GM18861 (cell line): ENCODE results near the gene BBS4.
A peak's percentile ranks its signal among the peaks of the same experiment; 100 is the strongest.
"Not testable (repeated sequence)": the region's sequence is repeated elsewhere in the genome, so short reads cannot be mapped to it uniquely, and the experiment has no call there.

Source experiments
- ATAC-seq: cut with Tn5 transposase; IDR thresholded peaks from one replicate; pipeline ENCODE4 v1.9.1; 2021; ENCODE audit not compliant: unreplicated experiment

The BBS4 gene, protein sequence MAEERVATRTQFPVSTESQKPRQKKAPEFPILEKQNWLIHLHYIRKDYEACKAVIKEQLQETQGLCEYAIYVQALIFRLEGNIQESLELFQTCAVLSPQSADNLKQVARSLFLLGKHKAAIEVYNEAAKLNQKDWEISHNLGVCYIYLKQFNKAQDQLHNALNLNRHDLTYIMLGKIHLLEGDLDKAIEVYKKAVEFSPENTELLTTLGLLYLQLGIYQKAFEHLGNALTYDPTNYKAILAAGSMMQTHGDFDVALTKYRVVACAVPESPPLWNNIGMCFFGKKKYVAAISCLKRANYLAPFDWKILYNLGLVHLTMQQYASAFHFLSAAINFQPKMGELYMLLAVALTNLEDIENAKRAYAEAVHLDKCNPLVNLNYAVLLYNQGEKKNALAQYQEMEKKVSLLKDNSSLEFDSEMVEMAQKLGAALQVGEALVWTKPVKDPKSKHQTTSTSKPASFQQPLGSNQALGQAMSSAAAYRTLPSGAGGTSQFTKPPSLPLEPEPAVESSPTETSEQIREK

GRCh38 chr15:72685925-72686794, at the start of gene BBS4, which contains the start of gene HIGD2B:
Gene BBS4, plus strand, starts transcription at chr15:72686207. Its CDS starts 21 bp downstream, at chr15:72686228.
Gene HIGD2B, minus strand, starts transcription at chr15:72686182. Its CDS starts 9,808 bp downstream, at chr15:72676374.
- ATAC-seq, result peak; percentile 78

GRCh38 chr15:72636519-72637282, 49.3 kb upstream of the BBS4 start:
- not testable (repeated sequence) for ATAC-seq

GRCh38 chr15:72639759-72640483, 46.1 kb upstream of the BBS4 start:
- ATAC-seq, result not testable (repeated sequence)

DNA sequence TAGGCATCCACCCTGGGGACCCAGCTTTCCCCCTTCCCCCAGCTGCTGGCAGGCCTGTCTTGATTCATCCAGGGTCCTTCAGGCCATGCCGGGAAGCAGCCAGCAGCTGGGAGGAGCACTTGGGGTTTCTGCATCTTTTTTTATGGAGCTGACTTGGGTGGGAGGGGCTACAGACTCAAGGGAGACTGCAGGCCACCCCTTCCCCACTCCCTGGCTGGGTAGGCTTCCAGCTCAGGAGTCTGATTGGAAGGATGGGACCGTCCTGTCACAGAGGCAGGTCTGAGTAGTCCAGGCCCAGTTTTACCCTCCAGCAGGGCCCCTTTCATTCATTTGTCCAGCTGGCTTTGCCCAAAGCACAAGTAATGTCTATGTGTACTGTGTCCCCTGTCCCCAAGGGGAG, 43.7 kb upstream of the BBS4 start:
- not testable (repeated sequence) for ATAC-seq

GRCh38 chr15:72648631-72649253, 37.3 kb upstream of the BBS4 start:
- ATAC-seq, result not testable (repeated sequence)

DNA sequence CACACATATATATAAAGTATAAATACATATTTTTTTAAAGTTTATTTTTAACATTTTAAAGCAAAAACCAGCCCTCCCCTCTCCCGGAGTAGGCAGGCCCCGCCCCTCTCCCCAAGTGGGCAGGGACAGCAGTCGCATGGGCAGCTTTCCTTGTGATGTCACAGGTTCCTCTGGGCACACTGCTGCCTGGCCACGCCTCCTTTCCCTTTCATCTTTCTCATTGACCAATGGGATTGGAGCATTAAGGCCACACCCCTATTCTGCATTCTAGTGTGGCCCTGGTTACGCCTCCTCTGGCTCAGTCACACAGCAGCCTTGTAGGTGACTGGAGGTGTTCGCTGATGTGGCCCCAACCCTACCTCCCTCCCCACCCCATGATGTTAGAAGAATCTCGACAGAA, 31.6 kb upstream of the BBS4 start, which contains the start of gene GOLGA6B:
Gene GOLGA6B, plus strand, starts transcription at position 301 of the 400 bp plus-strand sequence. Its CDS starts 41 bp downstream, at position 342.
- ATAC-seq, result not testable (repeated sequence)

DNA sequence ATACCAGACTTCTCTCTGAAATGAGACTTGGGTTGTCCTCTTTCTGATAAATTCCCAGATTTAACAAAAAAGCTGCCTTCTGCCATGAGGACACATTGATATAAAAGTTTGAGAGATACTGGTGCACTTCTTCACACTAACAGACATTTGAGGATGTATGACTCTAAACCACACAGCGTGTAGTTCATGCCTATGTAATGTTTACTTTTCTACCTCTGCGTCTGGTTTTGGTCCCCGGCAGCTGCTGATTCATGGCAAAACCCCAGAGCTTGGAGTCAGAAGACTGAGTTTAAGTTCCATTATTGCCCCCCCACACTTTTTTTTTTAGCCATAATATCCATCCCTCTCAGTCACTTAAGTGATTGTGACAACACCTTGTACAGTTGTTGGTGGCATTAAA, 30.0 kb upstream of the BBS4 start:
- ATAC-seq, result not testable (repeated sequence)

DNA sequence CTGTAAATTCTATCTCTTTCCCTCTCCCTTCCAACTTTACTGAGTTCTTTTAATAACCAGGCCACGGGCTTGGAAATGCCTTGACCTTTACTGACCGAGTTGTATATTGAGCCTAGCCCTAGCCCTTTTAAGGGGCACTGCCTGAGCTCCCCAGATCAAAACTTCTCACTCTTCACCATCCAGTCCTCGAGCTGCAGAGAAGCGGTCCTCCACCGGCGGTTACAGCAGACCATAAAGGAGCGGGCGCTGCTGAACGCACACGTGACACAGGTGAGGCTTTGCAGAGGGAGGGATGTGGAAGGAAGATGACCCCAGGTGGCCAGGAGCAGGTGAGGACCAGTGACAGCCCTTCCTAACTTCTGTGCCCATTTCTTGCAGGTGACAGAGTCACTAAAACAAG, 24.9 kb upstream of the BBS4 start:
- ATAC-seq, result not testable (repeated sequence)

DNA sequence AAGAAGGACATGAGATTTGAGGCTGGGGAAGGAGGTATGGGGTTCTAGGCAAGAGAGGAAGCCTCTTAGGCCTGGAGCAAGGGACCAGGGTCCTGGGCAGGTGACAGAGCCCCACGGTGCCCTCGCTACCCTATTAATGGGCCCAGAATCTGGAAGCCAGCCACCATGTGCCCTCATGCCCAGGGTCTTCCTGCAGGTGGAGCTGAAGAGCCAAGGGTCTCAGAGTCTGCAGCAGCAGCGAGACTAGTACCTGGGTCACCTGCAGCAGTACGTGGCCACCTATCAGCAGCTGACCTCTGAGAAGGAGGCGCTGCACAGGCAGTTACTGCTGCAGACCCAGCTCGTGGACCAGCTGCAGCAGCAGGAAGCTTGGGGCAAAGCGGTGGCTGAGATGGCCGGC, 22.1 kb upstream of the BBS4 start:
- ATAC-seq, result not testable (repeated sequence)

DNA sequence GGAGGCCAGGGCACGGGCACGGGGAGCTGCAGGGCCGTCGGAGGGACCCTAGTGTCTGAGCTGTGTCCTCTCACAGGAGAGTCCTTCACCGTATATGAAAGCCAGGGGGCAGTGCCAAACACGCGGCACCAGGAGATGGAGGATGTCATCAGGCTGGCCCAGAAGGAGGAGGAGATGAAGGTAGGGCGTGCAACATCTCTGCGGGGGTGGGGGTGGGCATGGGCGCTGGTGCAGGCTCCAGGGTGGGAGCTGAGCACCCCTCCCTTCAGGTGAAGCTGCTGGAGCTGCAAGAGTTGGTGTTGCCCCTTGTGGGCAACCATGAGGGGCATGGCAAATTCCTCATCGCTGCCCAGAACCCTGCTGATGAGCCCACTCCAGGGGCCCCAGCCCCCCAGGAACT, 20.3 kb upstream of the BBS4 start:
- ATAC-seq, result not testable (repeated sequence)

- not testable (repeated sequence) for ATAC-seq
Observed at GRCh38 chr15:72669803-72670202, 16.2 kb upstream of the BBS4 start.

DNA sequence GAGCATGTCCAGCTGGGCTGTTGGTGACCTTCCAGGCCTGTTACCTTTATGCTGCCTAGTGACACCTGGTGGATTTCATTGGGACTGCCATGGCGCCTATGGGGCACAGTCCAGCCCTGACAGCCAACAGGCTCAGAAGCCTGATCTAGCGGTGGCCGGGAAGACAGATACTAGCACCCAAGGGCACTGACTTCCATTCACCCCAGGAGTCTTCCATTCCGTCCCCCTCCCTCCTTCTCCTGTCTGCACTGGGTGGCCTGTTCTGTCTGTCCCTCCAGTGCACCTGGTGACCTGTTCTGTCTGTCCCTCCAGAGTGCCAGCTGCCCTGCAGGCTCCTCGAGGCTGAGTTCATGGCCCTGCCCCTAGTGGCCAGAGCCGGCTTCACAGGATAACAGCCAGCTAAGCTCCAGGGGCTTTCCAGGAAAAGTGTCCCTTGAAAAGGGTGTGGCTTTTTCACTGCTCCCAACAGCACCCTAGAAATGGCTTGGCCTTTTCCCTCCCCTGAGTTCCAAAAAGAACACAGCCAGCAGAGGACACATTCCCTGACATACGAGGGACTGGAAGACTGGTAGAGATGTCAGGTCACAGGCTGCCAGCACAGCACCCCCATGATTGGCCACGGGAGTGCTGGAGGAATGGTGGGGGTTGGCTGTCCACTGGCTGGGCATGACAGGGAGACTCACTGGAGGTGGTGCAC, 15.2 kb upstream of the BBS4 start:
- peak; percentile 78 for ATAC-seq

DNA sequence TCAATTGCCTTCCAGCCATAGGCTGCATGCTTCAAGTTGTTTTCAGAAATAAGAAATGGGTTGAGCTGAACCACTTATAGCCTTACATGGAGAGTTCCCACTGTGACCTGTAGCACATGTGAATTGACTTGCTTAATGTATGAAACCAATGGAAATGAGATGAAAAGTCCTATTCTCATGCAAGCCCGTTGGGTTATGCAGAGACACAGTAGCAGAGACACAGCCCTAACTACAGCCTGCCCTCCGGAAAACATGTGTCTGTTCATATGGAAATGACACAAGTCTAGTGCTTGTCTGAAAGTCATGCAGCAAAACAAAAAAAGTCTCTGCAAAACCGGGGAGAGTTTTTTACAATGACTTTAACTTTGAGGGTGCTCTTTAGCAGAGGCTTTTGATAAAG, 14.5 kb upstream of the BBS4 start:
- no peak for ATAC-seq

DNA sequence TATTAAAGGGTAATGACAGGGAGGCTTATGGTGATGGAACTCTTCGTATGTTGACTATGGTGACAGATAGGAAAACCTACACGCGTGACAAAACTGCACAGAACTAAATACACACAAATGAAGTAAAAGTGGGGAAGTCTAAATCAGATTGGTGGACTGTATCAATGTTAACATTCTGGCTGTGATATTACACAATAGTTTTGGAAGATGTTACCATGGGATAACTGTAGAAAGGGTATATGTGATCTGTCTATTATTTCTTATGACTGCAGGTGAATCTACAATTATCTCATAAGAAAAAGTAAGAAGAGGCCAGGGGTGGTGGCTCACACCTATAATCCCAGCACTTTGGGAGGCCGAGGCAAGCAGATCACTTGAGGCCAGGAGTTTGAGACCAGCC, 9.2 kb upstream of the BBS4 start:
- ATAC-seq, result no peak

DNA sequence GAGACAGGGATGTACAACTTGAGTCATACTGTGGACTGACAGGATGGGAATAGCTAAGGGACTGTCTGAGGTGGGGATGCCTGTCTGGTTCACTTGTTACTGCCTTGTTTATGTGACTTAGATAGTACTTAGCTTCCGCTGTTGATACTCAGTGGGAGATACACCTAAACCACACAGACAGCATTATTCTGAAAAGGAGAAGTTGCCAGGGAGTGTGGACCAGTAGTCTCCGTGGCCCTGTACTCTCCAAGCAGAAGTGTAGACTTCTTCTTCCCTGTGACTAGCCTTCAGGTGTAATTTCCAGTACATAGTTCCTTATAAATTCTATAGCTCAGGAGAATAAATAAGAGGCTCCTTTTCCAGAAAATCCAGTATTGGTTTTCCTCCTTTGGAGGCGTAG, 5.1 kb upstream of the BBS4 start:
- no peak for ATAC-seq

DNA sequence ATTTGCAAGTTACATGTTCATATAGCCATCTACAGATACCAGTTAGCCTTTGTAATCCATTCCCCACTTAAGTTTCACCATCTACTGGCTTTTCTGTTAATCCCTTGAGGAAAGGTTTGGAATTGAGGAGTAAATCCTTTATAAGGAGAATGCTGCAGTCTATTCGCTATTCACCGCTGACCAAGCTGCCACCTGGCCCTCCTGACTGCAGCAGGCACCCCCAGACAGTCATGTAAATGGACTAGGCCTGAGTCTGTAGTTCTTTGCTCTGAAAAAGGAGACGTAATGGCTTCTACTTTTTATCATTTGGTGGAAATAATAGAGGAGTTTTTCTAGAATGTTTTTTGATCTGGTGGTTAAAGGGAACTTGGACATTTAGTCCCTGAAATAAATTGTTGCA, 3.2 kb upstream of the BBS4 start:
- no peak for ATAC-seq

DNA sequence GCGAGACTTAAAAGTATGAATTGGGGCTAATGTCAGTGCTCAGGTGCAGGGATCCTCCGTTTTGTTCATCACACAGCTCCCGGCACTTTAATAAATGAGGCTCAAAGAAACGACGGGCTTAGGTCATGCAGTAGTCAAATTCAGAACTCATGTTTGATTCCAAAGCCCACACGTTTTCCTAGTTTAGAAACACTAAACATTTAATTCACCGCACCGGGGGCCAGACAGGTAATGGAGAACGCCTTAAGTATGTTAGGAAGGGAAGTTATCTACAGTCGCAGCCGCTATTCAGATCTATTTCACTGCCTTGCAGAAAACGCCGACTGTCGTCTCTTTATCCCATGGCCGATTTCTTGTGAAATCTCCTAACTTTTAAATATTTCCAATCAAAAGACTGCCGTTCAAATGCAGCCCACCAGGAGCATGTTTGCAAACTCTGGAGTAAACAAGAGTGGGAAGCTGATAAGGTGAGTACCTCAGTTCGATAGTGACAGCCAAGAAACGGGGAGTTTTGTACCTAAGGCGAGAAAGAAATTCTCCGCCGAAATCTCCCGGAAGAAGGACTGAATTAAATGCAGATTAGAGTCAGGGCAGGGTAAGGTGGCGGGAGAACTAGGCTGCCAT, 594 bp upstream of the BBS4 start:
- ATAC-seq, result no peak

GRCh38 chr15:72688697-72689096, 2.7 kb downstream of the BBS4 start:
- ATAC-seq, result no peak
